ENCODE data around the gene SDHAF3. TPM values are rescaled to one million over a fixed set of nuclear protein-coding genes. Genes with fewer than 3 reads are reported as not detected.
"Not testable (repeated sequence)": the region's sequence is repeated elsewhere in the genome, so short reads cannot be mapped to it uniquely, and the experiment has no call there.

The SDHAF3 gene
- total RNA-seq: 12.3 and 12.6 TPM in 2 replicates

GRCh38 chr7:97117372-97118188, at the start of gene SDHAF3:
SDHAF3 (plus strand) TSS chr7:97117698; CDS start chr7:97117724, 26 bp downstream.
- intact Hi-C loops (cut with micrococcal nuclease): loop anchor here (1.0 to 5.0 kb wide), 13 partner anchors 62 to 1760 kb away; partner anchors contain the start of genes ASNS, BRI3, LMTK2 and SEM1

DNA sequence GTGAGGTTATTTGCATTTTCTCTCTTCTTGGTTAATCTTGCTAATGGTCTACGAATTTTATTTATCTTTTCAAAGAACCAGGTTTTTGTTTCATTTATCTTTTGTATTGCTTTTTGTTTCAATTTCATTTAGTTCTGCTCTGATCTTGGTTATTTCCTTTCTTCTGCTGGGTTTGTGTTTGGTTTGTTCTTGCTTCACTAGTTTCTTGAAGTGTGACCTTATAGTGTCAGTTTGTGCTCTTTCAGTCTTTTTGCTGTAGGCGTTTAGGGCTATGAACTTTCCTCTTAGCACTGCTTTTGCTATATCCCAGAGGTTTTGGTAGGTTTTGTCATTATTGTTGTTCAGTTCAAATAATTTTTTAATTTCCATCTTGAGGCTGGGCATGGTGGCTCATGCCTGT, 45.5 kb upstream of the SDHAF3 start:
- intact Hi-C loops (cut with micrococcal nuclease): not testable (repeated sequence)

- intact Hi-C loops (cut with micrococcal nuclease): no loop called here
Observed at GRCh38 chr7:97075928-97076327, 41.6 kb upstream of the SDHAF3 start.

DNA sequence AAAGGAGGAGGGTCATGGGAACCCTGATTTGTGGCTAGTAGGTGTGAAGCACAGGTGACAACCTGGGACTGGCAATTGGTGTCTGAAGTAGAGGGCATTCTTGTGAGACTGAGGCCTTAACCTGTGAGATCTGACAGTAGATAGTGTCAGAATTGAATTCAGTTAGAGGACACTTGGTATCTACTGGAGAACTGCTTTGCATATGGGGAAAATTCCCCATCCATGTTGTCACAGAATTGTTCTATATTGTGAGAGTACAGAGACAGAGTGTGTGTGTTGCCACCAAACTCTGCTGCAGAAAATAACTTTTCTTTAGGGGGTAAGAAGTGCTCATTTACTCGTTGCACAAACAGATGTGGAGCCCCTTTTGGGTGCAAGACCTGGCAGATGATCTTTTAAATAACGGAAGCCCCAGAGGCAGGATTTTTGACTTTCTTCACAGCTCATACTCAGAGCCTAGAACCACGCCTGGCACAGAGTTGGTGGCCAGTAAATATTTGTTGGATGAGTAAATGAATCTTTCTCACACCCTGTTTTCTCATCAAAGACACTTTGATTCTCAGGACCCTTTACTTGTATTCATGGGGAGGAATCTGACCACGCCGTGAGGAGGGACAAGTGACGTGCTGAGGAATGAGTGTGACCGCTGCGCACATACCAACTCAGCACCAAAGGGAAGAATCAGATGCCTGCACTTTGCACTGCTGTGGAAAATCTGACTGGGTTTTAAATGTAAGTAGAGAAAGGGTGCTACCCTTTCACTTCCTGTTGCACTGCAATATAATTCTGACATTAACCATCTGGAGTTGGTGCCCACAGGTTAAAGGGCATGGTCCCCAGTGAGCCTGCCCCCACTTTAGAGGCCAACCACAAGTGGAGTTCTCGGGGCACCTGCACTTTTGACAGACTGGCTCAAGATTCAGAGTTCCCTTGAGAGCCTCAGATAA, 39.2 kb upstream of the SDHAF3 start:
- intact Hi-C loops (cut with micrococcal nuclease): no loop called here

- intact Hi-C loops (cut with micrococcal nuclease): no loop called here
Observed at GRCh38 chr7:97079300-97079699, 38.2 kb upstream of the SDHAF3 start.

DNA sequence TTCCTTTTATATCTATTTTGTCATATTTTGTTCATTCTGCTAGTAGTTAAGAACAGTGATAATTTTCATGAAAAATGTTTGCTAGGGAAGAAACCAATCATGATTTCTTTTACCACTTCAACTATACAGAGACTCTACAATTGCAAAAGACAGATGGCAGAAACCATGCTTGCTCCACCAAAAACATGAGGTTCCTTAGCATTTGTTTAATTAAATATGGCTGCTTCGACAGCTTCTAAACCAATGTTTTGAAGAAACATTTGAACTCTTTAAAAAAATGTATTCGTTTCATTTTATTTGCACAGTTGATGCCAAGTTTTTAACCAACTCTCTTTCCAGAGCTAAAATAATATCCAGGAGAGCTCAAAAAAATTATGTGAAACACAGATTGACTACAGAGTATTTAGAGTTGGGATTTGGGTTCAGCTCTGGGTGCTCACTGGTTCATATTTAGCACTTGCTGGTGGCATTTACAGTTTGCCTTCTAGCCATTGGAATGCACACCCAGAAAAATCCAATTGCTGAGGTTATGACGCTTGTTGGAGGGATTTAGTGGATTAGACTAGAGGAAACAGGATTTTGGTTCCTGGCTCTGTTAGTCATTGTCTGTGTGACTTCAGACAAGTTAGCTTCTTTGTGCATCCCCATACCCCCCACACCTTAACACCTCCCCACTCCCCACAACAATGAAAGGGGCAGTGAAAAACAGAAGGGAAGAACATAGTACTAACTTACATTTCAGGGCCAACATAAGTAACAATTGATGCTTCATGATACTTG, 35.8 kb upstream of the SDHAF3 start:
- intact Hi-C loops (cut with micrococcal nuclease): no loop called here

DNA sequence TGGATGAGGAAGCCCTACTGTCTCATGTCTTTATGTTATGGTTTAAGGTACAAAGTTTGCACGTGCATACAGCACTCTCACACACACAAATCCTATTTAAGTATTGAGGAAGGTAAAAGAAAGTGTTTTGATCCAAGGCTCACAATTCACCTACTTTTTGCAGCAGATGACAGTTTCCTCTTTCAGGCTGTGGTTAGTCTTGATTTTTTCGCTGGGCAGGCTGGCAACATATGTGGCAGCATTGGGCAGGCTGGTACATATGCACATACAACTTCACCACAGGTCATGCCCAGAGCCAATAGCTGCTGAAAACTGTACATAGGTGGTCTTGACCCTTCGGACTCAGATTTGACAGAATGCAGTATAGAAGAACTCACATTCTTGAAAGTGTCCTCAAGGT, 29.1 kb upstream of the SDHAF3 start:
- intact Hi-C loops (cut with micrococcal nuclease): no loop called here

DNA sequence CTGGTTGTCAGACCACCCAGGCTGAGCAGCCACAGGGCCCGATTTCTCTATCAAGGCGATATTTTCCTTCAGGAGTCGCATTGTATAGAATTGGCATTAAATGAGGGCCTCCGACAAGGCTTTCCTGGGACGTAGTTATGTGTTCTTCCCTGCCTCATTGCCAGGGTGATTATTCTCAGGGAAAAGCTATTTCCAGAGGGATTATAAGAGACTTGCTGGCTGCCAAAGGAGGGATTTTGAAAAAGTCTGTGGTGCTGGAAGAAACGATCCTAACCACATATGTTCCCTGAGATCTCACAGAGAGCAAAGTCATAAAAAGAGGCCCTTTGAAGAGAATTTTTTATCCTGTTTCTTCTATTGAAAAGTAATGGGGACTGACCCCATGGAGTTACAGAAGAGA, 27.7 kb upstream of the SDHAF3 start:
- intact Hi-C loops (cut with micrococcal nuclease): no loop called here

GRCh38 chr7:97090761-97091353, 26.6 kb upstream of the SDHAF3 start:
- intact Hi-C loops (cut with micrococcal nuclease): no loop called here

- intact Hi-C loops (cut with micrococcal nuclease): no loop called here
Observed at GRCh38 chr7:97094284-97094930, 23.1 kb upstream of the SDHAF3 start.

DNA sequence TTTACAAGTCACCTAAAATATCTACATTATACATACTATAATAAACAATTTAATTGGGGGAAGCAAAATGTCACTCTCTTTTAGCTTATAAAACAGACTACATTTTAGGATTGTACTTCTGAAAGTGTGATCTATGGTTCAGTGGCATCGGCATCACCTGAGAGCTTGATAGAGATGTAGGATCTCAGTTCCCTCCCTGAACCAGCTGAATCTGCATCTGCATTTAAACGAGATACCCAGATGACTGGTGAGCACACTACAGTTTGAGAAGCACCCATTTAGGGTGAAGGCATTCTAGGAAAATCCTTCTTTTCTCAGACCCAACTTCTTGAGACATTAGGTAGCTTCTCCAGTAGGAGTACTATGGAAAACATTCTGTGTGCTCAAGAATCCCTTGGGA, 21.5 kb upstream of the SDHAF3 start:
- intact Hi-C loops (cut with micrococcal nuclease): no loop called here

DNA sequence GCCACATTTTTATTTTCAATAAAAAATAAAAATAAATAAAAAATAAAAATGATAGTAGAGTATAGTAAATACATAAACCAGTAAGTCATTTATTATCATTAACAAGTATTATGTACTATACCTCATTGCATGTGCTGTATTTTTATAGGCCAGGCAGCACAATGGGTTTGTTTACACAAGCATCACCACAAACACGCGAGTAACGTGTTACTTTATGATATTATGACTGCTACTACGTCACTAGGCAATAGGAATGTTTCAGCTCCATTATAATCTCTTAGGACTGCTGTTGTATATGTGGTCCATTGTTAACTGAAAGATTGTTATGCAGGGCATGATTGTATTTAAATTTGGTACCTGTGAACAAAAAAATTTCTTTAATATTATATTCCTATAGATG, 20.8 kb upstream of the SDHAF3 start:
- intact Hi-C loops (cut with micrococcal nuclease): no loop called here

GRCh38 chr7:97104719-97105238, 12.7 kb upstream of the SDHAF3 start:
- intact Hi-C loops (cut with micrococcal nuclease): loop anchor here (1.0 to 2.0 kb wide), 3 partner anchors 75 to 740 kb away; no protein-coding TSS in a partner anchor

DNA sequence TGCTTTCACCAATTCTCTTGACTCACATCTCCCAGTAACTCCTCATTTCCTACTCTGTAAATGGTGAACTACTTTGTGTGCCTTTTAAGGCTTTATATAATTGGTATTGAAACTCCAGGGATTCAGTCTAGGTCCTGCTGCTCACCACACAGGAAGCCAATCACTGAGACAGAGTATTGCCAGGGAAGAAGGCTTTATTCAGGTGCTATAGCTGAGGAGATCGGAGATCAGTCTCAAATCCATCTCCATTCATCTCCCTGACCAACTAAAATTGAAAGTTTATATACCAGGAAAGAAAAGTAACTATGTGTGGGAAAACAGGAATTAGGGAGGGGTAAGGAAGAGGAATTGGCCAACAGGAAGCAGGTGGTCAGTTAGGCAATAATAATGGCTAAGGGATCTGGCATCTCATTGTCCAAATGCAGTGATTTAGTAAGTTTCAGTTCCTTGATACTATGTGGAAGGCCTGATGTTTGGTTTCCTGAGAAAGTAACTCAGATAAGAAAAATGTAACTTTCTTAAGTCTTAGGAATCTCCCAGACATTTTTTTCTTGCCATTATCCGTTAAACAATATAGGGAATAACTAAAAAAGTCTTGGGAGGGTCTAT, 10.2 kb upstream of the SDHAF3 start:
- intact Hi-C loops (cut with micrococcal nuclease): no loop called here

- intact Hi-C loops (cut with micrococcal nuclease): loop anchor here (2.0 to 5.0 kb wide), 4 partner anchors 408 to 1761 kb away; partner anchors contain the start of genes SEM1, SLC25A13 and TRRAP
Observed at GRCh38 chr7:97116308-97116707, 1.2 kb upstream of the SDHAF3 start.

GRCh38 chr7:97117035-97117371, 495 bp upstream of the SDHAF3 start:
- intact Hi-C loops (cut with micrococcal nuclease): loop anchor here (1.0 to 5.0 kb wide), 12 partner anchors 62 to 1760 kb away; partner anchors contain the start of genes ASNS, BRI3, LMTK2 and SEM1

- intact Hi-C loops (cut with micrococcal nuclease): loop anchor here (1.0 to 5.0 kb wide), 2 partner anchors 281 to 1759 kb away; partner anchors contain the start of gene TRRAP
Observed at GRCh38 chr7:97118306-97118917, 914 bp downstream of the SDHAF3 start.

DNA sequence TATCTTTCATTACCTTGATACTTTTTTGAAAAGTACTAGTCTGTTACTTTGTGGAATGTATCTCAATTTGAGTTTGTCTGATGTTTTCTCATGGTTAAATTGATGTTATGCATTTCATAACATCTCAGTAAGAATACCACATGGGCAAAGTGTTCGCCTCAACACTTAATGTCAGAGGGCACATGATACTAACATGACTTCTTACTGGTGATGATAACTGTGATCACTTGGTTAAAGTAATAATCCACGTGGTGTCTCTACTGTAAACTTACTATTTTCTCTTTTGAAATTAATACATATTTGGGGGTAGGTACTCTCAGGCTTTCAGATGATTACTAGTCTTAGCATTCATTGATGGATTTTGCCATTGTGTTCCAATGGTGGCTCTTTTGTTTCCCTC, 2.2 kb downstream of the SDHAF3 start:
- intact Hi-C loops (cut with micrococcal nuclease): loop anchor here (5.0 kb wide), 1 partner anchor 1758 kb away; the partner anchor contains the start of gene TRRAP

Data from T-helper 1 cell treated with Interleukin-12 subunit alpha and Interleukin-12 subunit beta and Interleukin-4 antibody, amounts not matched to agents 30 ng/mL and 1 ng/mL, for 36 hours (primary cell).